Heart left ventricle (tissue), 11 donors: ENCODE measurements around the gene MPP3. TPM values are rescaled to one million over a fixed set of nuclear protein-coding genes. Genes with fewer than 3 reads are reported as not detected.

Experiments used
- polyA plus RNA-seq, 2 donors: library from polyadenylated mRNA; stranded (reverse); fragments of 200-250 nt; gene quantifications; one replicate each; pipeline ENCODE4 v1.2.3, GENCODE V29; 2013
- total RNA-seq, 9 donors: library from RNA; depleted of rRNA in 2 of 9; stranded (reverse); fragments of >200 nt in 2 of 9; fragmentation: NEBNext Ultra II Directional in 3 of 9; extraction: Animal tissue kit (Norgen Biotek cat#: 25700) in 3 of 9; gene quantifications; one replicate each; pipeline versions ENCODE4 v1.1.0 to v1.2.4, GENCODE V29; 2016 to 2023
- donor health status: ischemic (EF 13 %, LVEDD 7.1; RV severe dilation, severe dysfunction).
- donor health status: healthy with polysubstance abuse.
- donor health status: DM: no; HTN: yes; CAD: no.
- donor health status: DM: no; HTN: no; CAD: no.
- donor health status: ischemic (EF 25% LVEDD 5.7; RV mildly dilated, moderate dysfunction).
- donor health status: healthy.
- donor health status: DM: yes; HTN: yes; CAD: no.
- donor health status: PGD.
- donor health status: nonischemic (EF 23%, LVEDD 6.1; RV moderate dilation, normal function).

The MPP3 gene
- total and polyA plus RNA-seq, 11 donors = 13.8 to 70.2 (median 27.5) TPM

Other genes with a start within 250 kb of the MPP3 start
- gene MEOX1, start 171.2 kb downstream of the MPP3 start, total RNA-seq = 10 to 100 TPM in 8 of 9 donors, 1 to 10 TPM in 1; 9.7 to 24.0 (median 16.1) TPM
- gene MEOX1, start 171.2 kb downstream of the MPP3 start, polyA plus RNA-seq = 10 to 100 TPM; 11.6 to 17.0 TPM
- not detected for gene SOST, start 74.4 kb downstream of the MPP3 start, total RNA-seq
- not detected for gene SOST, start 74.4 kb downstream of the MPP3 start, polyA plus RNA-seq
- gene DUSP3, start 54.2 kb downstream of the MPP3 start, total RNA-seq = 100 to 1,000 TPM; 210 to 363 (median 267) TPM
- 100 to 1,000 TPM; 208 to 312 TPM for gene DUSP3, start 54.2 kb downstream of the MPP3 start, polyA plus RNA-seq
- gene CFAP97D1, start 52.7 kb downstream of the MPP3 start, total RNA-seq = under 1 TPM in 2 of 9 donors, not detected in 7; 0.05 to 0.45 TPM
- not detected for gene CFAP97D1, start 52.7 kb downstream of the MPP3 start, polyA plus RNA-seq
- 10 to 100 TPM in 7 of 9 donors, 1 to 10 TPM in 2; 7.3 to 85.8 (median 19.9) TPM for gene CD300LG, start 14.0 kb upstream of the MPP3 start, total RNA-seq
- 10 to 100 TPM; 15.5 to 37.2 TPM for gene CD300LG, start 14.0 kb upstream of the MPP3 start, polyA plus RNA-seq
- 10 to 100 TPM; 10.4 to 22.3 (median 15.4) TPM for gene MPP2, start 74.4 kb upstream of the MPP3 start, total RNA-seq
- 10 to 100 TPM in 1 of 2 donors, 1 to 10 TPM in 1; 6.7 to 12.8 TPM for gene MPP2, start 74.4 kb upstream of the MPP3 start, polyA plus RNA-seq
- not detected for gene PPY, start 109.3 kb upstream of the MPP3 start, total RNA-seq
- gene PPY, start 109.3 kb upstream of the MPP3 start, polyA plus RNA-seq = not detected
- gene PYY, start 120.8 kb upstream of the MPP3 start, total RNA-seq = not detected
- not detected for gene PYY, start 120.8 kb upstream of the MPP3 start, polyA plus RNA-seq
- 1 to 10 TPM in 3 of 9 donors, under 1 TPM in 6; 0.20 to 1.2 (median 0.37) TPM for gene NAGS, start 171.5 kb upstream of the MPP3 start, total RNA-seq
- 1 to 10 TPM in 1 of 2 donors, under 1 TPM in 1; 0.57 to 1.2 TPM for gene NAGS, start 171.5 kb upstream of the MPP3 start, polyA plus RNA-seq
- gene TMEM101, start 181.8 kb upstream of the MPP3 start, total RNA-seq = 10 to 100 TPM; 13.4 to 22.1 (median 19.3) TPM
- gene TMEM101, start 181.8 kb upstream of the MPP3 start, polyA plus RNA-seq = 10 to 100 TPM; 16.7 to 31.1 TPM
- 10 to 100 TPM; 38.4 to 55.6 (median 44.1) TPM for gene LSM12, start 233.5 kb upstream of the MPP3 start, total RNA-seq
- 10 to 100 TPM; 30.8 to 41.2 TPM for gene LSM12, start 233.5 kb upstream of the MPP3 start, polyA plus RNA-seq
- gene G6PC3, start 237.6 kb upstream of the MPP3 start, total RNA-seq = 10 to 100 TPM; 28.5 to 46.5 (median 36.6) TPM
- gene G6PC3, start 237.6 kb upstream of the MPP3 start, polyA plus RNA-seq = 10 to 100 TPM; 52.4 to 75.1 TPM